HepG2 (cell line): ENCODE measurements around the gene ADAM10. TPM values are rescaled to one million over a fixed set of nuclear protein-coding genes. Genes with fewer than 3 reads are reported as not detected.

Experiments
- ATAC-seq: fragments of 200-7000 bp; cut with Tn5 transposase; 3 replicates; pipeline ENCODE4 v1.9.1; 2020; ENCODE audit warnings: mild to moderate bottlenecking, moderate library complexity
- BruUV-seq: library from RNA; stranded (reverse); fragments of 400-500 nt; replicated peaks from 2 replicates; lab custom pipeline; 2021; lab: Mats Ljungman, UMichigan
- CTCF ChIA-PET: fragments of 300-600 bp; formaldehyde crosslinking; extraction: SDS; loops from one replicate; lab custom pipeline; 2021; ENCODE audit warnings: low total read pairs, inconsistent platforms, low intra/inter-chr PET ratio; lab: Yijun Ruan, JAX
- POLR2A ChIA-PET: fragments of 350-600 bp; sonication (Branson Sonifier 250); formaldehyde crosslinking; loops from one replicate; lab custom pipeline; 2020; ENCODE audit warnings: antibody characterized with exemption, inconsistent platforms; lab: Yijun Ruan, JAX
- DNase-seq: peaks from one replicate; pipeline ENCODE4 v3.0.0-alpha.2; 2015; ENCODE audit warnings: low spot score
- FAIRE-seq: peaks from 3 replicates; lab custom pipeline; 2011; peaks lifted over from hg19 to GRCh38; lab: Jason Lieb, UNC
- H2AFZ ChIP-seq: one replicate; pipeline ENCODE4 v1.6.1; 2011; ENCODE audit warnings: low read length, inconsistent platforms
- H3K27ac ChIP-seq: fragments of 300-600 bp; 3 replicates; pipeline ENCODE4 v1.8.0; 2011; ENCODE audit warnings: mixed run types, mild to moderate bottlenecking, mixed read lengths, low read length, inconsistent platforms; ENCODE audit not compliant: insufficient read depth; ENCODE audit errors: extremely low read length
- H3K27me3 ChIP-seq, 2 experiments: fragments of 200-600 bp in 1 of 2; 2 replicates in 1 of 2; 3 replicates in 1 of 2; pipeline versions ENCODE4 v1.6.0 to v1.8.0; 2011; ENCODE audit warnings: low read length in 2 of 2, mild to moderate bottlenecking in 2 of 2, moderate library complexity in 2 of 2, inconsistent platforms in 1 of 2; ENCODE audit not compliant: insufficient read depth in 2 of 2, control insufficient read depth in 1 of 2
- H3K36me3 ChIP-seq, 2 experiments: fragments of 200-600 bp in 1 of 2; replicated peaks in 1 of 2; 2 replicates in 1 of 2; 3 replicates in 1 of 2; pipeline versions ENCODE4 v1.5.1 to v1.8.0; 2011; ENCODE audit warnings: low read length in 2 of 2, inconsistent platforms in 1 of 2; ENCODE audit not compliant: insufficient read depth in 2 of 2, control insufficient read depth in 1 of 2
- H3K4me1 ChIP-seq: 2 replicates; pipeline ENCODE4 v1.5.1; 2012; ENCODE audit warnings: low read length, inconsistent platforms; ENCODE audit not compliant: insufficient read depth
- H3K4me2 ChIP-seq: 2 replicates; pipeline ENCODE4 v1.6.0; 2011; ENCODE audit warnings: low read depth, low read length, inconsistent platforms
- H3K4me3 ChIP-seq, 3 experiments: fragments of 200-600 bp in 1 of 3; sonication (generic), shearing (Covaris generic) in 1 of 3; replicated peaks in 1 of 3; 2 replicates each; pipeline ENCODE4 v1.5.1; 2011 to 2016; ENCODE audit warnings: low read length in 3 of 3, inconsistent platforms in 2 of 3, low read depth in 2 of 3, mild to moderate bottlenecking in 2 of 3, control low read depth in 1 of 3, mixed read lengths in 1 of 3; ENCODE audit not compliant: insufficient read depth in 1 of 3
- H3K79me2 ChIP-seq: one replicate; pipeline ENCODE4 v1.6.1; 2011; ENCODE audit warnings: low read length, inconsistent platforms; ENCODE audit not compliant: insufficient read depth
- H3K9ac ChIP-seq: 2 replicates; pipeline ENCODE4 v1.6.0; 2011; ENCODE audit warnings: mild to moderate bottlenecking, low read depth, low read length, inconsistent platforms; ENCODE audit not compliant: insufficient read depth
- H3K9me3 ChIP-seq: 2 replicates; pipeline ENCODE4 v1.5.1; 2012; ENCODE audit warnings: mild to moderate bottlenecking, low read length
- H4K20me1 ChIP-seq: 2 replicates; pipeline ENCODE4 v1.6.0; 2011; ENCODE audit warnings: inconsistent platforms, mild to moderate bottlenecking, low read length, moderate library complexity; ENCODE audit not compliant: insufficient read depth
- ARID5B ChIP-seq: IDR thresholded peaks from 2 replicates; pipeline ENCODE4 v1.4.0; 2020; ENCODE audit warnings: mild to moderate bottlenecking, missing genetic modification reagents
- ARNT2 ChIP-seq: sonication (generic); formaldehyde crosslinking; IDR thresholded peaks from 2 replicates; pipeline ENCODE4 v1.8.0; 2022; ENCODE audit warnings: mild to moderate bottlenecking, low read depth, missing genetic modification reagents, moderate library complexity
- E2F5 ChIP-seq: sonication (generic); formaldehyde crosslinking; conservative IDR thresholded peaks from 2 replicates; pipeline ENCODE4 v1.4.0; 2020; ENCODE audit warnings: missing genetic modification reagents
- GLI4 ChIP-seq: sonication (generic); formaldehyde crosslinking; IDR thresholded peaks from 2 replicates; pipeline ENCODE4 v1.5.1; 2020; ENCODE audit warnings: missing genetic modification reagents, mild to moderate bottlenecking, moderate library complexity, borderline replicate concordance
- KLF11 ChIP-seq: IDR thresholded peaks from 2 replicates; pipeline ENCODE4 v1.6.1; 2016; ENCODE audit warnings: missing compliant biosample characterization
- PBX2 ChIP-seq: IDR thresholded peaks from 2 replicates; pipeline ENCODE4 v1.6.1; 2016; ENCODE audit warnings: control low read depth
- PHF8 ChIP-seq: sonication (generic); formaldehyde crosslinking; IDR thresholded peaks from 2 replicates; pipeline ENCODE4 v1.5.0; 2020; ENCODE audit warnings: missing genetic modification reagents
- POGK ChIP-seq: sonication (generic); formaldehyde crosslinking; conservative IDR thresholded peaks from 2 replicates; pipeline ENCODE4 v1.8.0; 2022; ENCODE audit warnings: mild to moderate bottlenecking, moderate library complexity, missing genetic modification reagents
- RCOR2 ChIP-seq: IDR thresholded peaks from 2 replicates; pipeline ENCODE4 v1.6.1; 2016; ENCODE audit warnings: missing biosample characterization, missing genetic modification reagents
- REXO4 ChIP-seq: sonication (generic); formaldehyde crosslinking; IDR thresholded peaks from 2 replicates; pipeline ENCODE4 v1.8.0; 2022; ENCODE audit warnings: missing genetic modification reagents, mild to moderate bottlenecking, borderline replicate concordance
- SIN3B ChIP-seq: fragments of 150-350 bp; IDR thresholded peaks from 2 replicates; pipeline ENCODE4 v1.6.1; 2014; ENCODE audit warnings: low read length
- SP2 ChIP-seq: sonication (generic); formaldehyde crosslinking; IDR thresholded peaks from 2 replicates; pipeline ENCODE4 v1.5.1; 2020; ENCODE audit warnings: mild to moderate bottlenecking, missing genetic modification reagents
- ZBTB42 ChIP-seq: sonication (generic); formaldehyde crosslinking; IDR thresholded peaks from 2 replicates; pipeline ENCODE4 v1.5.0; 2020; ENCODE audit warnings: mild to moderate bottlenecking, missing genetic modification reagents
- ZNF33B ChIP-seq: sonication (generic); formaldehyde crosslinking; IDR thresholded peaks from 2 replicates; pipeline ENCODE4 v1.5.1; 2020; ENCODE audit warnings: mild to moderate bottlenecking, missing genetic modification reagents
- ZNF7 ChIP-seq: IDR thresholded peaks from 2 replicates; pipeline ENCODE4 v1.6.1; 2016; ENCODE audit warnings: missing biosample characterization, missing genetic modification reagents
- WGBS: methylation state at CpG from one replicate; pipeline ENCODE4 v1.1.6; 2017; ENCODE audit warnings: low lambda C conversion rate; 5-methylcytosine and 5-hydroxymethylcytosine counted together
- in situ Hi-C: cut with HindIII; loops from 2 replicates; pipeline ENCODE4 v1.10.0; 2017; ENCODE audit warnings: low pct_unique_long_range_greater_than_20kb; ENCODE audit not compliant: extremely low pct_ligation_motif_present
- intact Hi-C: fragments of 100-400 bp; cut with micrococcal nuclease; formaldehyde crosslinking; loops from one replicate; pipeline ENCODE4 v1.10.0; 2022; ENCODE audit not compliant: unreplicated experiment
- polyA plus RNA-seq, 8 experiments: library from polyadenylated mRNA; depleted of rRNA in 3 of 8; stranded (reverse) in 7 of 8; unstranded in 1 of 8; fragments of >200 nt; fragmentation: Illumina TruSeq in 4 of 8; extraction: Trizol in 4 of 8; gene quantifications; 2 replicates each; pipeline versions ENCODE4 v1.2.1 to v1.2.3, GENCODE V29; 2011 to 2016; ENCODE audit warnings: low read depth in 4 of 8, missing spikeins in 1 of 8, mixed read lengths in 1 of 8; ENCODE audit not compliant: insufficient read depth in 1 of 8
- total RNA-seq, 5 experiments: library from RNA; depleted of rRNA; stranded (reverse); fragments of >200 nt; fragmentation: Illumina TruSeq; extraction: Trizol; gene quantifications; 2 replicates each; pipeline ENCODE4 v1.2.3, GENCODE V29; 2016; ENCODE audit warnings: low read depth in 1 of 5

Gene ADAM10
- total and polyA plus RNA-seq, 2 of the 13 experiments (the other 11 are each of a cell fraction or from before 2014, with no cell fraction given): 92.7 to 125 TPM

GRCh38 chr15:58549013-58549784 is 200.3 kb downstream of the ADAM10 start:
- ATAC-seq (no peak), FAIRE-seq (no peak), DNase-seq (no peak)
- H3K4me1 ChIP-seq: peaks cover 56% of the 10 kb centered on the region
- H3K79me2 ChIP-seq: no peaks in the 10 kb centered on the region
- H4K20me1 ChIP-seq: no peaks in the 10 kb centered on the region
- in situ Hi-C loops: loop anchor here (5.0 kb wide), 1 partner anchor 77 kb away; no protein-coding TSS in a partner anchor
- no peak overlapping the region for H3K27ac ChIP-seq
- H3K4me2 ChIP-seq: no peak overlapping the region
- ChIA-PET CTCF (no interaction called here), POLR2A (interaction anchor here (1.3 kb wide), 1 partner anchor 72 kb away, joined by 3 read pairs; no protein-coding TSS in a partner anchor)
- BruUV-seq: no TSS peak
- no peak overlapping the region for H2AFZ ChIP-seq
- peaks cover 0 to 1% of the 10 kb centered on the region in 2 experiments; a peak in 1 of 5 replicates for H3K36me3 ChIP-seq
- no peak for TF ChIP-seq ZNF33B
- no peak for TF ChIP-seq PHF8
- no peak for TF ChIP-seq RCOR2 (CRISPR knock-in tag)
- no peak for TF ChIP-seq ZBTB42
- no peak for TF ChIP-seq ARID5B (CRISPR knock-in tag)
- TF ChIP-seq E2F5 (CRISPR knock-in tag): no peak
- no peak for TF ChIP-seq PBX2 (CRISPR knock-in tag)
- no peak for TF ChIP-seq GLI4
- TF ChIP-seq REXO4 (CRISPR knock-in tag): no peak
- no peak for TF ChIP-seq SIN3B
- no peak for TF ChIP-seq ZNF7 (CRISPR knock-in tag)
- TF ChIP-seq SP2 (CRISPR knock-in tag): no peak
- TF ChIP-seq POGK (CRISPR knock-in tag): no peak
- TF ChIP-seq KLF11 (CRISPR knock-in tag): no peak
- no peak for TF ChIP-seq ARNT2 (CRISPR knock-in tag)
- intact Hi-C loops: no loop called here
- H3K27me3 ChIP-seq: no peaks in the 10 kb centered on the region
- H3K4me3 ChIP-seq: no peak overlapping the region
- H3K9me3 ChIP-seq: no peaks in the 10 kb centered on the region
- no peak overlapping the region for H3K9ac ChIP-seq
- 94% methylated on average over 9 of the region's 12 CpGs for WGBS
